CD4-positive, alpha-beta T cell treated with Interleukin-15 for 4 hours (primary cell): ENCODE results near the gene TAAR1.
"Not testable (repeated sequence)": the region's sequence is repeated elsewhere in the genome, so short reads cannot be mapped to it uniquely, and the experiment has no call there.

ENCODE experiments used
- DNase-seq: peaks from one replicate; pipeline ENCODE4 v3.0.0-alpha.2; 2020; ENCODE audit warnings: low spot score

The TAAR1 gene, protein sequence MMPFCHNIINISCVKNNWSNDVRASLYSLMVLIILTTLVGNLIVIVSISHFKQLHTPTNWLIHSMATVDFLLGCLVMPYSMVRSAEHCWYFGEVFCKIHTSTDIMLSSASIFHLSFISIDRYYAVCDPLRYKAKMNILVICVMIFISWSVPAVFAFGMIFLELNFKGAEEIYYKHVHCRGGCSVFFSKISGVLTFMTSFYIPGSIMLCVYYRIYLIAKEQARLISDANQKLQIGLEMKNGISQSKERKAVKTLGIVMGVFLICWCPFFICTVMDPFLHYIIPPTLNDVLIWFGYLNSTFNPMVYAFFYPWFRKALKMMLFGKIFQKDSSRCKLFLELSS

DNA sequence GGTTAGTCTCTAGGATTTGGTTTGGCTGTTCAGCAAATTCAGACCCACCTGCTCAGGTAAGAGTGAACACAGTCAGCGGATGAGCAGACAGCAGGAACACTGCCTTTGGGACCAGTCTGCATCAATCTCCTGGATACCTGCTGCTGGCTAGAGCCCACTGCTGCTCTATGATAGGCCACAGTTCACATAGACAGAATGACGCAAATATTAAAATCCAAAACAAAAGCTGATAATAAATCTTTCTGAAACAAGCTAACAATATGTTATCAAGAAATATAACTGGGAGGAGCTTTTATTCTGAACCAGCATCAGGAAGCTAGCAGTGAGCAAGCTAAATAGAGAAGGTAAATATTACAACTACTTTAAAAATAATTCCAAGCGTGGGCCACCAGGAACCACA lies at the start of gene TAAR1:
Gene TAAR1 (minus strand): TSS at position 101 of the 400 bp plus-strand sequence. CDS start 13,179 bp downstream, outside the sequence.
- DNase-seq = no peak

DNA sequence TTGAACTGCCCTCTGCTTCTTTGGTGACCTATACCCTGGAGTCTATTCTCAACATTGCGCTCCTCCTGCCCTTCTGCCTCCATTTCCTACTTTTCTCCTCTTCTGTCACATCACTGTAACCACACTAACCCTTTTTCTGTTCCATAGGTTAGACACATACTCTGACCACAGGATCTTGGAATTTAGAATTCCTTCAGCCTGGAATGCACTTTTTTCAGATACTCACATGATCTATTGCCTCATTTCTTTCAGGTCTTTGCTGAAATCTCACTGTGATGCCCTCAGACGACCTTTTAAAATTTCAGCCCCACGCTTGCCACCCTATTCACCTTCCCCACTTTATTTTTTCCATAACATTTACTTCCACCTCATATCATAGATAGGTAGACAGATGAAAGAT lies 49.8 kb upstream of the TAAR1 start:
- no peak for DNase-seq

DNA sequence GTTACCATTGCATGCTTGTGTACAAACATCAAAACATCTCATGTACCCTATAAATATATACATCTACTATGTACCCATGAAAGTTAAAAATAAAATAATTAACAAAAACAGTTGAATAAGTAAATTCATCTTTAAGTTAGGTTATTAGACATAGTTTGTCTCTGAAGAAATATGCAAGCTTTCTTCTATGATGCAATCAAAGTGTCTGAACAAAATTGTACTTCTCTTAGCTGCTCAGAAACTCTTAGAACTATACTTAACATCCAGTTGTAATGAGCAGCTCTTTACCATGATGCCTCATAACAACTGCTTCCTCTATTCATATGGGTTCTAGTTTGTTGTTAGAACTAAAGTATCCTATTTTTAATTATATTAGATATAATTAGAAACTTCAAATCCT lies 49.0 kb upstream of the TAAR1 start:
- DNase-seq = no peak

DNA sequence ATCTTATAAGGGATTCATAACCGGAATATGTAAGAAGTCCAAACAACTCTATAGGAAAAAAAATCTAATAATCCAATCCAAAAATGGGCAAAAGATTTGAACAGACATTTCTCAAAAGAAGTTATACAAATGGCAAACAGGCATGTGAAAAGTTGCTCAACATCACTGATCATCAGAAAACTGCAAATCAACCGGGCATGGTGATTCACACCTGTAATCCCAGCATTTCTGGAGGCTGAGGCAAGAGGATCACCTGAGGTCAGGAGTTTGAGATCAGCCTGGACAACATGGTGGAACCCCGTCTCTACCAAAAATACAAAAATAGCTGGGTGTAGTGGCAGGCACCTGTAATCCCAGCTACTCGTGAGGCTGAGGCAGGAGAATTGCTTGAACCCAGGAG lies 47.8 kb upstream of the TAAR1 start:
- not testable (repeated sequence) for DNase-seq

DNA sequence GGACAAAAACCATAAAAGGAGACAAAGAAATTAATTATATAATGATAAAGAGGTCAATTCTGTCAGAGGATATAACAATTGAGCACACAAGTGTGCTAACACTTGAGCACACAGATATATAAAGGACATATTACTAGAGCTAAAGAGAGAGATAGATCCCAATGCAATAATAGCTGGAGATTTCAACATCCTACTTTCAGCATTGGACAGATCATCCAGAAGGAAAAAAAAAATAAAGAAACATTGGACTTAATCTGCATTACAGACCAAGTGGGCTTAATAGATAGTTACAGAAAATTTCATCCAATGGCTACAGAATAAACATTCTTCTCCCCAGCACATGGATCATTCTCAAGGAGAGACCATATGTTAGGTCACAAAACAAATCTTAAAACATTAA lies 45.0 kb upstream of the TAAR1 start:
- DNase-seq = no peak

DNA sequence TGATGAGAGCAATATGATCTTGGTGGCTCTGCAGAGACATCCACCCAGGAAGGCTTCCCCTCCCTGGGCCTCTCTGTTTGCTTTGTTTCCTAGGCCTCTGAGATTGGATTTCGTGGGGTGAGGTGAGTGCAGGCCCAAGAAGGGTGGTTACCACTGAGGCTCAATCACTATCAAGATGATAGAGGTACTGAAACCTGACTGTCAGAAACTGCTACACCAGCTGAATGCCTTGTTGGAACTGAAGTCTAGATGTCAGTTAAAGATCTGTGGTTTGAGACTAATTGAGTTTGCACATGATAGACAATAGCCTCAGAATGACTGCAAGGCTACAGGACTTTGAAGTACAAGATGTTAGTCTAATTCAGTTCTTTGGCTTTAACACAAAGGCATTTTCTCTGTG lies 39.6 kb upstream of the TAAR1 start:
- no peak for DNase-seq

DNA sequence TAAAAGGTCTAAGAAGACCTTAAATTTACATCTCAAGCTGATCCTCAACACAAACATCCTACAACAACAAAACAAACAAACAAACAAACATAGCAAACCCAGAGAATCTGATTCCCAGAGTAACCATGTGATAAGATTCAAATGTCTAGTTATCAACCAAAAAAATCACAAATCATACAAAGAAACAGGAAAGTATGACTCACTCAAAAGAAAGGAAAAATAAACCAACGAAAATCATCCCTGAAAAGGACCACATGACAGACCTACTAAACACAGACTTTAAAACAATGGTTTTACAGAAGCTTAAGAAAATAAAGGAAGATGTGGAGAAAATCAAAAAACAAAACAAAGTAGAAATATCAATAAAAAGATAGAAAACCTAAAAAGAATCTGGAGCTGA lies 36.8 kb upstream of the TAAR1 start:
- no peak for DNase-seq

DNA sequence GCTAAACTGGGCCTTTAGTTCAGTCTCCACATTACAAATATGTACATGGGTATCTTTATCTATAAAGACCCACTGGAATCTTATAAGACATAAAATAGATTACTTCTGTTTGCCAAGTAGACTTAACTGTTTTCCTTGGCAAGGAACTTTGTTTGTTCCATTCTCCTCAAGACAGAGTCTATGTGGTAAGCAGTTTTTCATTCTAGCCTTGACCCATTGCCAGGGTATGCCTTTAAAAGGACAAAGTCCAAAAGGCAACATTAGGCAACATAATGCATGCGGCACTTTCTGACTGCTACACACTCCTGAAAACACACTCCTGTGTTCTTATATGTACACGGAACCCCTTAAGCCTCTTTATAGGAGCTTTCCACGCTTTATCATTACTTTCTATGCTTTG lies 34.5 kb upstream of the TAAR1 start:
- DNase-seq = no peak

DNA sequence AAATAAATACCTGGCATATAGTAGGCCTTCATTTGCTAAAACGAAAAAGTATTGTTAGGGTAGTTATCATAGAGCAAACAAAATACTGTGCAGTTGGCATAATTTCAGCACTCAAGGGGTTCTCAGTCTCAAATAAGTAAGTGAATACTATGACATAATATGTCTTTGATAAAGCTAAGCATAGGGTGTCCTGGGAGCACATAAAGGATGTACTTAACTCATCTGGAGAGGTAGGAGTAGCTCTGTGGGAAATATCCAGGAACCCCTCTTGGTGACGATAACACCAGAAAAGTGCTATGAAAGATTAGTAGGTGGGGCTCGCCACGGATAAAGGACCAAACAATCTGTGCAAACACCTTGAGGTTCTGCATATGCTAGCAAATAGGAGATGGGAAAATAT lies 31.7 kb upstream of the TAAR1 start:
- no peak for DNase-seq

DNA sequence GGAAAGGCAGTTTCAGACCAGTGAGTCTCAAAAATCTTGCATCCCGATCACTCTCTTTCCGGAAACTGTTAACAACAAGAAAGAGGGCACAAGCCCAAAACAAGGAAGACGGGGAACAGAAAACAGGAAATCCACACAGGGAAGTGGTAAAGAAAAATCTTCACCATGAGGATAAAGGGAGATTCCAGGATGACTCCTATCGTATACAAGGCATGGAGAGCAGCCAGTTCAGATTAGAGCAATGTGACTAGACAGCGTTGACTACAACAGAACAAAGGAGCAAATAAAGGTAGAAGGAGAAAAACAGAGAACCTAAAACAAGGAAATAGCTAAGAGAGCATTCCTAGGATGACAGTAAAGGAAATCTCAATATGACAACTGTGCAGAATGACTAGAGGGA lies 28.3 kb upstream of the TAAR1 start:
- DNase-seq = no peak

DNA sequence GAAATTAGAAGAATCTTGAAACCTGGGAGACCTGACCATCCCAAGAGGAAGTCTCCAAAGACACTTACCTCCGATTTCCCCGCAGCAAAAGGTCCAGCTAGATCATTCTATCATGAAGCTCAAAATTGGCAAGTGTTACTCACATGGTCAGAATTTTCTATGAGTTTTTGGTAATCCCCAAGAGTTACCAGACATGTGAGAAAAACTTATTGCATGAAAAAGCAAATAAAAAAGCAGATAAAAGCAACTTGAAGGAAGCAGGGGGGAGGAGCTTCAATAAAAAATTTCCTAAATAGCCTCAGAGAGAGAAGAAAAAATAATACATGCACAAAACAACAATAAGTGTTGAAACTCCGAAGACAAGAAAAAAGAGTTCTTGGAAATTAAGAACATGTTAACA lies 27.5 kb upstream of the TAAR1 start:
- no peak for DNase-seq

DNA sequence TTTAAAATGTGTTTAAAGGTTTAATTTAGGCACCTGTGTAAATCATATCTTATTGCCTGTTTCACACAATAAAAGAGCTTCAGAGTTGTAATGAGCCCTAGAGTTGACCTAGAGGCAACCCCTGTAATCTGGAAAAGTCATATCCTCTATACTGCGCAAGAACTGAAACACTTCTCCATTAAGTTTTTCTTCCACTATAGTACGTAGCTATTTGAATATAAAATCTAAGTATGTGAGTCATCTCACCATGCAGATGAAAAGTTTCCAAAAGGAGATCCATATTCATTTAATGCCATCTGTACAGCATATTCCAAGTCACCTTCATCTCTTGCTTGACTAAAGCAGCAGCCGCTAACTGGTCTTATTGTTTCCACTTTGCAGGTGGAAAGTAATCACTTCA lies 26.0 kb upstream of the TAAR1 start:
- DNase-seq = no peak

DNA sequence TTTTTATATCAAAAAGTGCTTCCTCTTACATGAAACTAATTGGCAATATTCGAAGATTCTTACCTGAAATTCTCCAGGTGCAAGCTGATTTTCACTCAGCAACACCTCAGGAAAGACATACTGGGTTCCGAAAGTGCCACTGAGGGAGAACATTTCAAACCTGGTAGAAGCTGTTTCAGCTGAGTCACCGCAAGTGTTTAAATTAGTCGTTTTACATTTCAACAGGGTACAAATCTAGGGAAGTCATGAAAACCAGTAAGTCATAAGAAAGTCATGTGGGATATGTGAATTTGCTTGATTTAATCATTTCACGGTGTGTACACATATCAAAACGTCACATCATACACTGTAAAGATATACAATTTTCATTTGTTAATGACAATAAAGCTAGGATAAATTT lies 25.3 kb upstream of the TAAR1 start:
- no peak for DNase-seq

DNA sequence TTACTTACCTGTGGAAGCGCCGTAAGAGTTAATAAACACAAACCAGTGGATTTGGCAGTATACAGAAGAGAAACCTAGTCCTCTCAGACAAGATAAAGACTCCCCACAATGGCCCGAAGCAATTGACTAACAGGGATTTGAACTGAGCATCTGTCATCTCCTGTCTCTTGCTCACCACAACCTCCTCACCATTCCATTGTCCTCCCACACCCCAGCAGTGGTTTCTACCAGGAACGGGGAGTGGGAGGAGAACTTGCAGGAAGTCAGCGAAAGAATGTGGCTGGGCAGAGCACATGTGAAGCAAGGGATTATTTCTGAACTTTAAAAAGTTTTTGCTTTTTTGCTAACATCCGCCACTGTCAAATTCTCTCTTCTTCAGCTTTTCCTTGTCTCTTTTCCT lies 24.6 kb upstream of the TAAR1 start:
- no peak for DNase-seq

DNA sequence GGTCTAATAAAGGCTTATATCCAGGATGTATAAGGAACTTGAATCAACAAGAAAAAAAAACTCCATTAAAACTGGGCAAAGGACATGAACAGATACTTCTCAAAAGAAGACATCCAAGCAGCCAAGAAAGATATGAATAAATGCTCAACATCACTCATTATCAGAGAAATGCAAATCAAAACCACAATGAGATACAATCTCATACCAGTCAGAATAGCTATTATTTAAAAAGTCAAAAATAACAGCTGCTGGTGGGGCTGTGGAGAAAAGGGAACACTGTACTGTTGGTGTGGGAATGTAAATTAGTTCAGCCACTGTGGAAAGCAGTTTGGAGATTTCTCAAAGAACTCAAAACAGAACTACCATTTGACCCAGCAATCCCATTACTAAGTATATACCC lies 20.1 kb upstream of the TAAR1 start:
- not testable (repeated sequence) for DNase-seq

DNA sequence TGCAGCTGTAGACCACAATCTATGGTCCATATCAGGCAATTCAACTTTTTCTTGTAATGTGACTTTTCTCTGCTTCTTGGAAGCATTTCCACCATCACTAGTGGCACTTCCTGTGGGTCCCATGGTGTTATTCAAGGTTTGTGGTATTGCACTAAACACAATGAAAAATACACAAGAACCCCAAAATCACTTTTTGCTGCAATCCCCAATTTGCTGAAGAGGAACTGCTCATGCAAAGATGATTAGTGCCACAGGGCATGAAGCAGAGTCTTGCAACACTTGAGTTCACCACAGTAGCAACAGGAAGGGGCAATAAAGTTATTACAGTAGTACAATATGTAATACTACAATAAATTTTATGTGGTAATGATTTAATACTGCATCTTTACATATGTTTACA lies 16.8 kb upstream of the TAAR1 start:
- peak; percentile 6 for DNase-seq

DNA sequence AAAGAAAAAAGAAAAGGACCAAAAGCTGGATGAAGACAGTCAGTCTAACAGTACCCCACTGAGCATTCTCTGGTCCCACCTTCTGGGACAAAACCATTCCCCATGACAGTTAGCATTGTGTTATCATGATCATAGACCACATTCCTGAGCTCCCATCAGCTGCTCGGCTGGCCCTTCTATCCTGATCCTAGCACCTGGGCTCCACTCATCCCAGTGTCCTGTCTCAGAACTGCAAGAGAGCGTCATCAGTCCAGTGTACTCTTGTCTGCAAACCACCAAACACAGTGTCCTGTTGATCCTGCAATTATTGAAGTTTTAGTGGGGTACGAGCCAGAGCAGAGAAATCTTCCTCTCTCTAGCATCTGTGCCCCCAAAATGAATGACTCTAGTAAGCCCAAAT lies 16.0 kb upstream of the TAAR1 start:
- no peak for DNase-seq

DNA sequence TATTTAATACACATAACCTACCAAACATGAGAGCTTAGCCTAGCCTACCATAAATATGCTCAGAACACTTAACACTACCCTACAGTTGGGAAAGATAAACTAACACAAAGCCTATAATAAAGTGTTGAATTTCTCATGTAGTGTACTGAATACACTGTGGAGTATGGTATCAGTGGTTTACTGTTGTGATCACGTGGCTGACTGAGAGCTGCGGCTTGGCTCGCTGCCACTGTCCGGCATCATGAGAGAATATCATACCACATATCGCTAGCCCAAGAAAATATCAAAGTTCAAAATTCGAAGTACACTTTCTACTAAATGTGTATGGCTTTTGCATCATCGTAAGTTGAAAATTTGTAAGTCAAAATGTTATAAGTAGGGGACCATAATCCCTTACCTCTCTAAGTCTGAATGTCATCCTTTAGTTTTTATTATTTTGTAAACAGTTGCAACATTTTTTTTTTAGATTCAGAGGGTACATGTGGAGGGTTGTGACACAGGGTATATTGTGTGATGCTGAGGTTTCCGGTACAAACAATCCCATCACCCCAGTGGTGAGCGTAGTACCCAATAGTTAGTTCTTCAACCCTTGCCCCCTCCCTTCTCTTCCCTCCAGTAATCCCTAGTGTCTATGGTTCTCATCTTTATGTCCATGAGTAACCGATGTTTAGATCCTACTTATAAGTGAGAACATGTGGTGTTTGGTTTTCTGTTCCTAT lies 14.6 kb upstream of the TAAR1 start:
- DNase-seq = no peak

DNA sequence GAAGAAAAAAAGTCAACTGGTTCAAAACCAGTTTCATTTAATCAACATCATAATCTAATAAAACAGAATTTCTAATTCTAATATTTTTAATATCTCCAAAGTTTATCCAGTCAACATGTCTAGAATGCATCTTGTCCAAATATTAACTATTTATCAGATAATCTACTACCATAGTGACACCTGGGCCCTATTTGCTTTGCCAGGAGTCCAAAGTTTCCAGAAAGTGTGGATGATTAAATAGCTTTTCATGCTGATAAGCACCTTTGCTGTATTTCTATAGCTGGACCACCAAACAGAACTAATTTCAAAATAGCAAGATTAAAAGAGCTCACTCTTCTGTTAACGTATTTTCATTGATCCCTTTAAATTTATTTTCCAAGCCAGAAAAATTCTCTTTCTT lies 12.3 kb upstream of the TAAR1 start:
- DNase-seq = no peak

DNA sequence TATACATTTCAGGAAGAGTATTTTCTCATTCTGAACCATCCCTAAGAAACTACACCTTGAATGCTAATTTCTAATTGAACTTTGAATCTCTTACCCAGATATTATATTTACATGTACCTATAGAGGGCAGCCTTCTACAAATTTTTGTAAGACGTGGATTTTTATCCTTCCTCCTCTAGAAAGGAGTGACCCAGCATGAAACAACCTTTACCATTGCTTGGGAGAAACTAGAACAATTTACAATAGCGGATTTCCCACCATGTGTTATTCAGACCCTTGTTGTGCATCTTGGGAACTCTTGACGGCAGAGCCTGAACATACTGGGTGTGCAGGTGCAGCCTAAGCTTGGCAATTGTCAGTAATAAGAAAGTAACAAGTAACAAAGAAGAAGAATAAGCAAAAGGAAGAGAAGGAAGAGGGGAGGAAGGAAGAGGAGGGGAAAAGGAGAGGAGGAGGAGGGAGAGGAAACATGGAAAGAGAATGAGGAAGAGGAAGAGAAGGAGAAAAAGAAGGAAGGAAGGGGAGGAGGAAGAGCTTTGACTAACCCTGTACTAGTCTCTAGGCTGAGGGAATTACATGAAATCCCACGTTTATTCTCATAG lies 10.8 kb upstream of the TAAR1 start:
- peak; percentile 28 for DNase-seq

DNA sequence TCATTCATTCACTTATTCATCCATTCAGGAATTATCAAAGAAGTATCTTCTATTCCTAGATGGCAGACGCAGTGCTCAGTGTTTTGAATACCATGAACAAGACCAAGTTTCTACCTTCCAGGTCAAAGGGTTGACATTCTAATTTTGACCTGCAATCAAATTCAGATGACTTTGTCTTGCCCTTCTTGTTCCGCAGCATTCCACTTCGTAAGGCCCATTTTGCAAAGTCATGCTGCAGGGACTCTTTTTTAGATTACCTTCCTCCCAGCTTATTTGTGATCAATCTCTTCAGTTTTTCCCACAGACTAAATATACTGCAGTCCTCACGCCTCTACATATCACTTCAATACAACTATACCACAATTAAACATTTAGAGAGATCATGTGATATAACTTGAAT lies 7.1 kb upstream of the TAAR1 start:
- DNase-seq = no peak

DNA sequence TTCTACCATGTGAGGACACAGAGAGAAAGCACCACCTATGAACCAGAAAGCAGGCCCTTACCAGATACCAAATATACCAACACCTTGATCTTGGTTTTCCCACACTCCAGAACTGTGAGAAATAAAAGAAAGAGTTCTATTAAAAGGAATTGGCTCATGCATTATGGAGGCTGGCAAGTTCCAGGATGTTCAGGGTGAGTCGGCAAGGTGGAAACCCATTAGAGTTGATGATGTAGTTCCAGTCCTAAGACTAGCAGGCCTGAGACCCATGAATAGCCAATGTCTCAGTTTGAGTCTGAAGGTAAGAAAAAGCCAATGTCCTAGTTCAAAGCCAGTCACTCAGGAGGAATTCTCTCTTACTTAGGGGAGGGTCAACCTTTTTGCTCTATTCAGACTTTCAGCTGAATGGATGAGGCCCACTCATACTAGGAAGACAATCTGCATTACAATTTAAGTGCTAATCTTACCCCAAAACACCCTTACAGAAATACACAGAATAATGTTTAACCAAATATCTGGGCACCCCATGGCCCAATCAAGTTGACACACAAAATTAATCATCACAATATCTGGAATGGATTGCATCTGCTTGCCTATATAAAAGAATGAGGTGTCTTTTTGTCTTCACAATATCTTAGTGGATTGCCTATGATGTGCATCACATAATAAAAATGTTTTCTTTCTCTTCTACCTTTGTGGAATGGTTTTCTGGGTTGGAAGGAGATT lies 5.5 kb upstream of the TAAR1 start:
- no peak for DNase-seq

DNA sequence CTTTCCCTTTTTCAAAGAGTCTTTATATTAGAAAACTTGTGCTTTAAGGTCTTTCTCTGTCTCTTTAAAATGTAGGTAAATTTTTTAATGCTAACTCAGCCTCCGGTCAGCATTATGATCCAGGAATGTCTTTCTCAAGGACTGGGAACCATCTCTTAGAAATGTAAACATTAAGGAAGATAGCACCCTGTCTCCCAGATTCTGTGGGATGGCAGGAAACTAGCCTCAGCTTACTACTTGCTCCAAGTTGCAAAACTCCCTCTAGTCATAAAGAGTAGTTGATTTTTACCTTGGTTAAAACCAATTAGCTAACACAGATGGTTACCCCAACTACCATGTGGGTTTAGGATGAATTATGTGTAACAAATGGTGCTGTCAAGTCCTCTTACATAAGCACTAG lies 4.7 kb upstream of the TAAR1 start:
- DNase-seq = no peak
